Tibial nerve (tissue), 4 donors: Measurements from ENCODE around the gene MPZ. TPM values are rescaled to one million over a fixed set of nuclear protein-coding genes. Genes with fewer than 3 reads are reported as not detected.

Experiments
- DNase-seq, 2 donors: peaks; one replicate each; pipeline ENCODE4 v3.0.0-alpha.2; 2019; ENCODE audit warnings: low spot score in 2 of 2
- H3K27ac ChIP-seq, 4 donors: fragments of 200-600 bp; sonication (generic) in 3 of 4; one replicate each; pipeline ENCODE4 v1.5.1; 2017 to 2019; ENCODE audit warnings: mild to moderate bottlenecking in 1 of 4
- H3K27me3 ChIP-seq, 2 donors: fragments of 200-600 bp; sonication (generic) in 1 of 2; one replicate each; pipeline versions ENCODE4 v1.5.1 to v1.6.0; 2017 to 2019
- H3K36me3 ChIP-seq, 3 donors: fragments of 200-600 bp; sonication (generic); one replicate each; pipeline ENCODE4 v1.5.1; 2018 to 2019
- H3K4me1 ChIP-seq, 4 donors: fragments of 200-600 bp; sonication (generic) in 3 of 4; one replicate each; pipeline ENCODE4 v1.5.1; 2017 to 2019
- H3K4me3 ChIP-seq, 4 donors: fragments of 200-600 bp; sonication (generic) in 3 of 4; one replicate each; pipeline ENCODE4 v1.5.1; 2017 to 2019; ENCODE audit warnings: mild to moderate bottlenecking in 1 of 4, moderate library complexity in 1 of 4
- H3K9me3 ChIP-seq, 4 donors: fragments of 200-600 bp; sonication (generic) in 3 of 4; one replicate each; pipeline ENCODE4 v1.5.1; 2017 to 2019
- EP300 ChIP-seq, 2 donors: sonication (generic); formaldehyde crosslinking; IDR thresholded peaks; one replicate each; pipeline ENCODE4 v1.6.1; 2017; ENCODE audit warnings: antibody characterized with exemption in 2 of 2, mild to moderate bottlenecking in 1 of 2
- POLR2A ChIP-seq, 2 donors: fragments of 450-650 bp; IDR thresholded peaks; one replicate each; pipeline ENCODE4 v1.6.1; 2017; ENCODE audit warnings: antibody characterized with exemption in 2 of 2, mild to moderate bottlenecking in 2 of 2, moderate library complexity in 2 of 2
- WGBS, 2 donors: methylation state at CpG; one replicate each; pipeline ENCODE4 v1.1.5; 2018; 5-methylcytosine and 5-hydroxymethylcytosine counted together
- total RNA-seq, 4 donors: library from RNA; depleted of rRNA; stranded (reverse); fragments of >200 nt; gene quantifications; one replicate each; pipeline ENCODE4 v1.1.0, GENCODE V29; 2016
- TF ChIP-seq, protein P1 (sequence below), 5 experiments: fragments of 200-600 bp in 3 of 5; fragments of 450-650 bp in 2 of 5; sonication (generic) in 3 of 5; IDR thresholded peaks; one replicate each; pipeline ENCODE4 v1.5.1; 2016 to 2019; ENCODE audit warnings: antibody characterized with exemption in 5 of 5, mild to moderate bottlenecking in 3 of 5, moderate library complexity in 2 of 5

MPZ gene
- total RNA-seq, 4 donors from 2014 or later, result 570 to 1,776 (median 1,657) TPM

DNA sequence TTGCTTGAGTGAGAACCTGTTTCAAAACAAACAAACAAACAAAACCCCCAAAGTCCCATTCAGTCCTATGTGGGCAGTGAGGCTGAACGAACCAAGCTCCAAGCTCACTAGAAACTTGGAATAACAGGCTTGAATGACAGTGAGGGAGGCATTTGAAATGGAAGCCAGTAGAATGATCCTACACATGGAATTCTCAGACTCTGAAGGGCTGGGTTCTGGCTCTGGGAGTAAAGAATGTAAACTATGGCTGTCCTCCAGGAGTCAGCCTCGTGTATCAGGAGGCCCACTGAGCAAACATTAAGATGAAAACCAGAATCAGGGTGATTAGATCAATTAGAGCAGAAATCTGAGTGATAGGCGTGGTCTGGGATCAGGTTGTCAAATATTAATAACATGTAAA lies 36.4 kb downstream of the MPZ start:
- no peaks in the 10 kb centered on the region for H3K27me3 ChIP-seq
- no peaks in the 10 kb centered on the region for H3K4me1 ChIP-seq
- H3K4me3 ChIP-seq, result no peak overlapping the region
- TF ChIP-seq EP300 (IDR thresholded peaks at IDR 0.05) (no peak), POLR2A (IDR thresholded peaks at IDR 0.05) (no peak)
- TF ChIP-seq, protein P1, sequence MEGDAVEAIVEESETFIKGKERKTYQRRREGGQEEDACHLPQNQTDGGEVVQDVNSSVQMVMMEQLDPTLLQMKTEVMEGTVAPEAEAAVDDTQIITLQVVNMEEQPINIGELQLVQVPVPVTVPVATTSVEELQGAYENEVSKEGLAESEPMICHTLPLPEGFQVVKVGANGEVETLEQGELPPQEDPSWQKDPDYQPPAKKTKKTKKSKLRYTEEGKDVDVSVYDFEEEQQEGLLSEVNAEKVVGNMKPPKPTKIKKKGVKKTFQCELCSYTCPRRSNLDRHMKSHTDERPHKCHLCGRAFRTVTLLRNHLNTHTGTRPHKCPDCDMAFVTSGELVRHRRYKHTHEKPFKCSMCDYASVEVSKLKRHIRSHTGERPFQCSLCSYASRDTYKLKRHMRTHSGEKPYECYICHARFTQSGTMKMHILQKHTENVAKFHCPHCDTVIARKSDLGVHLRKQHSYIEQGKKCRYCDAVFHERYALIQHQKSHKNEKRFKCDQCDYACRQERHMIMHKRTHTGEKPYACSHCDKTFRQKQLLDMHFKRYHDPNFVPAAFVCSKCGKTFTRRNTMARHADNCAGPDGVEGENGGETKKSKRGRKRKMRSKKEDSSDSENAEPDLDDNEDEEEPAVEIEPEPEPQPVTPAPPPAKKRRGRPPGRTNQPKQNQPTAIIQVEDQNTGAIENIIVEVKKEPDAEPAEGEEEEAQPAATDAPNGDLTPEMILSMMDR (IDR thresholded peaks at IDR 0.05), result no peak
- H3K9me3 ChIP-seq, result no peaks in the 10 kb centered on the region
- H3K27ac ChIP-seq, result no peak overlapping the region
- no peaks in the 10 kb centered on the region for H3K36me3 ChIP-seq
- DNase-seq, result no peak
- WGBS, 2 donors, result 41 to 45% methylated on average over 3 of the region's 3 CpGs

DNA sequence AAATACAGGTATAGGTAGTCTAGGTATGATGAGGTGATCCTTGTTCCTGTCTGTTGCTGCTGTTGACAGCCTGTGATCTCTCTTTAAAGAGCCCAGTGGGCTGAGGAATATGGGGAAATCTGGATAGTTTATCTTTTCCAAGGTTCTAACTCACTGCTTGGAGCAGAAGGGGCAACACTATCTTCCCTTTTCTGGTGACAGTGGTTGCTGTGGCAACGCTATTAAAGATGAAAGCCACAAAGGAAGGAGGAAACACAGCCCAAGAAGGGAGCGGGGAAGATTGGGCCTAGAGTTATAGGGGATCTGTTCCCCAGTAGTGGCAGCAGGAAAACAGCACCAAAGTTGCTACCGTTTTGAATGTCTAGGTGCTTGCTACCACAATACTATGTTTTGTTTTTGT lies 42.4 kb downstream of the MPZ start:
- Histone ChIP-seq H3K9me3 (no peaks in the 10 kb centered on the region), H3K27ac (no peak overlapping the region), H3K36me3 (no peaks in the 10 kb centered on the region), H3K27me3 (no peaks in the 10 kb centered on the region), H3K4me1 (no peaks in the 10 kb centered on the region), H3K4me3 (no peak overlapping the region)
- no peak for DNase-seq
- 58 to 62% methylated on average over 3 of the region's 3 CpGs for WGBS, 2 donors
- TF ChIP-seq EP300 (IDR thresholded peaks at IDR 0.05), result no peak
- TF ChIP-seq POLR2A (IDR thresholded peaks at IDR 0.05), result no peak
- TF ChIP-seq, protein P1 (IDR thresholded peaks at IDR 0.05), result no peak

DNA sequence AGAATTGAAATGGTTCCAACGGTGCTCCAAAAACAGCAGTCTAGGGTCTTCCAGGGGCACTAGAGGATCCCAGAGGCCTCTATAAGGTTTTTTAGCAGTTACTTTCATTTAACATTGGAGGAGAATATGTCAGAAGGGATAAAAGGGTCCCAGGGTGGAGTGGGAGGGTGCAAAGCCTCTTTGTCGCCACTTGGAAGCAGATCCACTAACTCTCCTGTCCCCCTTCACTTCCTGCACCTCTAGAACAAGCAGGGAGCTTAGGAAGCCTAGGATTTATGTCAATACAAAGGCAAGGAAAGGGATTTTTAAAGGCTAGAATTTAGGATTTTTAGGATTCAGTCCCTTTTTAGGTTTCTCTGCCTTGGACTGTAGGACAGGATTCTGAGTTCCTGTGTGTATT lies 42.9 kb downstream of the MPZ start:
- WGBS, 2 donors, result 51 to 64% methylated on average over 2 of the region's 2 CpGs
- no peaks in the 10 kb centered on the region for H3K27me3 ChIP-seq
- TF ChIP-seq POLR2A (IDR thresholded peaks at IDR 0.05) (no peak), EP300 (IDR thresholded peaks at IDR 0.05) (no peak)
- TF ChIP-seq, protein P1 (IDR thresholded peaks at IDR 0.05), result no peak
- H3K4me3 ChIP-seq, result no peak overlapping the region
- H3K27ac ChIP-seq, result no peak overlapping the region
- H3K4me1 ChIP-seq, result no peaks in the 10 kb centered on the region
- H3K9me3 ChIP-seq, result no peaks in the 10 kb centered on the region
- H3K36me3 ChIP-seq, result no peaks in the 10 kb centered on the region
- no peak for DNase-seq

DNA sequence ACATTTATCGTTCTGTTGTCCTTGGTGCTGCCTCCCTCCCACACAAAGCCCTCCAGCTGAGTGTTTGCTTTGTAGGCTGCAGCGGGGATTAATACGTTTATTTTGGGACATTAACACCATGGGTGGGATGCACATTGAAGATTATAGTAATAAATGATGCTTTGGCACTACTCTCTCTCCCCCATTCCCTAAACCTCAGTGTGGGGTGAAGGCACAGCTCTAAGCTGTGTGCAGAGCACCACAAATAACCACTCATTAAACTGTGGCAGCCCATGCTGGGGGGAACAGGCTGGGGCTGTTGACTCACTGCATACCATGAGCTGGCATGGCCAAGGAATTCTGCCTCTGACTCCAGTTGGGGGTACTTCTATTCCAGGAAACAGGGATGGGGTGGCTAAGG lies 43.6 kb downstream of the MPZ start:
- H3K27ac ChIP-seq, result no peak overlapping the region

DNA sequence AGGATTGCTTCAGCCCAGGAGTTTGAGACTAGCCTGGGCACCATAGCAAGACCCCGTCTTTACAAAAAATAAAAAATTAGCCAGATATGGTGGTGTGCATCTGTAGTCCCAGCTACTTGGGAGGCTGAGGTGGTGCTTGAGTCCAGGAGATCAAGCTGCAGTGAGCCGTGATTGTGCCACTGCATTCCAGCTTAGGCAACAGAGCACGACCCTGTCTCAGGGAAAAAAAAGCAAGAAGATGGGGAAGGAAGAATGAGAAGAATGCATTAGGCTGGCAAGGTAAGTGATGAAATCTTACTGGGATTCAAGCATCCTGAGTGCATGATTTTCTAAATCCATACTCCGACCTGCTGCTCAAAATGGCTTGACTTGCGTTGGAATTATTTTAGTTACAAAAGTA lies 44.5 kb downstream of the MPZ start:
- H3K36me3 ChIP-seq, result no peaks in the 10 kb centered on the region
- TF ChIP-seq EP300 (IDR thresholded peaks at IDR 0.05) (no peak), POLR2A (IDR thresholded peaks at IDR 0.05) (no peak)
- TF ChIP-seq, protein P1 (IDR thresholded peaks at IDR 0.05), result no peak
- peaks cover 0 to 9% of the 10 kb centered on the region in 2 donors for H3K27me3 ChIP-seq
- DNase-seq, result no peak
- no peaks in the 10 kb centered on the region for H3K9me3 ChIP-seq
- 73 to 83% methylated on average over 5 of the region's 5 CpGs for WGBS, 2 donors
- no peak overlapping the region for H3K4me3 ChIP-seq
- no peak overlapping the region for H3K27ac ChIP-seq
- peaks cover 0 to 2% (median 0%) of the 10 kb centered on the region in 4 donors for H3K4me1 ChIP-seq

More for the DNA sequence above, 43.6 kb downstream of the MPZ start:
- Histone ChIP-seq H3K9me3 (no peaks in the 10 kb centered on the region), H3K27me3 (no peaks in the 10 kb centered on the region), H3K4me1 (no peaks in the 10 kb centered on the region), H3K36me3 (no peaks in the 10 kb centered on the region), H3K4me3 (no peak overlapping the region)
- TF ChIP-seq EP300 (IDR thresholded peaks at IDR 0.05), result no peak
- TF ChIP-seq POLR2A (IDR thresholded peaks at IDR 0.05), result no peak
- TF ChIP-seq, protein P1 (IDR thresholded peaks at IDR 0.05), result no peak
- 22 to 33% methylated on average over 3 of the region's 3 CpGs for WGBS, 2 donors
- DNase-seq, result no peak
